GM19452 (cell line): Measurements from ENCODE around the gene SPSB3.
"Not testable (repeated sequence)": the region's sequence is repeated elsewhere in the genome, so short reads cannot be mapped to it uniquely, and the experiment has no call there.

ENCODE experiments used
- ATAC-seq: cut with Tn5 transposase; IDR thresholded peaks from one replicate; pipeline ENCODE4 v1.9.1; 2021; ENCODE audit not compliant: unreplicated experiment

The SPSB3 gene

GRCh38 chr16:1744338-1744840 lies 38.0 kb downstream of the SPSB3 start:
- no peak for ATAC-seq

- ATAC-seq, result no peak
These were observed 38.7 kb downstream of the SPSB3 start for GRCh38 chr16:1743376-1744337.

GRCh38 chr16:1741553-1742165 lies 40.7 kb downstream of the SPSB3 start:
- ATAC-seq, result no peak

GRCh38 chr16:1740781-1741490 lies 41.4 kb downstream of the SPSB3 start:
- ATAC-seq, result no peak

- no peak for ATAC-seq
These were observed 42.1 kb downstream of the SPSB3 start for GRCh38 chr16:1740234-1740633.

- ATAC-seq, result no peak
These were observed 47.6 kb downstream of the SPSB3 start for GRCh38 chr16:1734816-1735215.

- no peak for ATAC-seq
These were observed 48.2 kb downstream of the SPSB3 start for GRCh38 chr16:1734123-1734522.

- ATAC-seq, result not testable (repeated sequence)
These were observed 49.8 kb downstream of the SPSB3 start for GRCh38 chr16:1732551-1732987.

GRCh38 chr16:1732071-1732470 lies 50.3 kb downstream of the SPSB3 start:
- no peak for ATAC-seq

GRCh38 chr16:1731603-1732002 lies 50.8 kb downstream of the SPSB3 start:
- ATAC-seq, result no peak

- no peak for ATAC-seq
These were observed 51.3 kb downstream of the SPSB3 start for GRCh38 chr16:1731073-1731472.

GRCh38 chr16:1729445-1729844 lies 52.9 kb downstream of the SPSB3 start:
- no peak for ATAC-seq

- ATAC-seq, result no peak
These were observed 53.3 kb downstream of the SPSB3 start for GRCh38 chr16:1729026-1729425.

- ATAC-seq, result no peak
These were observed 54.4 kb downstream of the SPSB3 start for GRCh38 chr16:1727651-1728624.
